NB4 (cell line): Measurements from ENCODE around the gene PDCD1.

ENCODE experiments used
- CTCF ChIP-seq: IDR thresholded peaks from one replicate; pipeline ENCODE4 v1.5.1; 2012; ENCODE audit warnings: low read depth, low read length
- MAX ChIP-seq: IDR thresholded peaks from 2 replicates; pipeline ENCODE4 v1.6.1; 2011; ENCODE audit warnings: low read depth, low read length
- POLR2A ChIP-seq: IDR thresholded peaks from 2 replicates; pipeline ENCODE4 v1.6.1; 2011; ENCODE audit warnings: mild to moderate bottlenecking; ENCODE audit not compliant: insufficient read length; ENCODE audit errors: extremely low read depth

- TF ChIP-seq CTCF, result no peak
- TF ChIP-seq POLR2A, result no peak
- TF ChIP-seq MAX, result no peak
Observed at GRCh38 chr2:241897231-241897916, 38.7 kb upstream of the PDCD1 start.
